GM23338 (cell line): ENCODE measurements around the gene MALRD1. TPM values are rescaled to one million over a fixed set of nuclear protein-coding genes. Genes with fewer than 3 reads are reported as not detected.

ENCODE experiments used
- ATAC-seq: fragments of 200-7000 bp; cut with Tn5 transposase; 3 replicates; pipeline ENCODE4 v1.9.1; 2020
- DNase-seq: peaks from one replicate; pipeline ENCODE4 v3.0.0-alpha.2; 2015; ENCODE audit warnings: low spot score
- H2AFZ ChIP-seq: fragments of 200-600 bp; sonication (generic); 2 replicates; pipeline ENCODE4 v1.8.0; 2016; ENCODE audit warnings: antibody characterized with exemption, mild to moderate bottlenecking, moderate library complexity
- H3F3A ChIP-seq: fragments of 200-600 bp; sonication (generic); replicated peaks from 2 replicates; pipeline ENCODE4 v1.8.0; 2017; ENCODE audit warnings: antibody characterized with exemption, mixed run types, low read depth
- H3K27ac ChIP-seq: fragments of 200-600 bp; sonication (generic); 2 replicates; pipeline ENCODE4 v1.6.1; 2016; ENCODE audit warnings: low read depth
- H3K27me3 ChIP-seq: fragments of 200-600 bp; sonication (generic); 2 replicates; pipeline ENCODE4 v1.8.0; 2016; ENCODE audit warnings: mild to moderate bottlenecking, mixed run types, moderate library complexity; ENCODE audit not compliant: insufficient read depth
- H3K36me3 ChIP-seq: fragments of 200-600 bp; sonication (generic); 2 replicates; pipeline ENCODE4 v1.8.0; 2016; ENCODE audit warnings: mild to moderate bottlenecking; ENCODE audit not compliant: insufficient read depth
- H3K4me1 ChIP-seq: fragments of 200-600 bp; sonication (generic); 2 replicates; pipeline ENCODE4 v1.8.0; 2016; ENCODE audit warnings: mild to moderate bottlenecking, moderate library complexity; ENCODE audit not compliant: insufficient read depth
- H3K4me2 ChIP-seq: fragments of 200-600 bp; sonication (generic); 2 replicates; pipeline ENCODE4 v1.7.1; 2017; ENCODE audit warnings: mixed run types
- H3K4me3 ChIP-seq: fragments of 200-600 bp; sonication (generic); 2 replicates; pipeline ENCODE4 v1.6.1; 2016; ENCODE audit warnings: mixed run types
- H3K79me2 ChIP-seq: fragments of 200-600 bp; sonication (generic); replicated peaks from 2 replicates; pipeline ENCODE4 v1.8.0; 2017; ENCODE audit warnings: mild to moderate bottlenecking; ENCODE audit not compliant: insufficient read depth
- H3K9me2 ChIP-seq: fragments of 200-600 bp; sonication (generic); 2 replicates; pipeline ENCODE4 v1.8.0; 2017; ENCODE audit not compliant: insufficient read depth
- H4K20me1 ChIP-seq: fragments of 200-600 bp; sonication (generic); replicated peaks from 2 replicates; pipeline ENCODE4 v1.8.0; 2017; ENCODE audit warnings: mild to moderate bottlenecking; ENCODE audit not compliant: insufficient read depth
- H3K27ac Mint-ChIP-seq: 2 replicates; pipeline ENCODE4 v1.8.0; 2020; ENCODE audit warnings: inconsistent platforms, mild to moderate bottlenecking, moderate library complexity, mixed read lengths
- H3K27me3 Mint-ChIP-seq: 3 replicates; pipeline ENCODE4 v1.8.0; 2022; ENCODE audit warnings: low read depth, mild to moderate bottlenecking, moderate library complexity, mixed read lengths, inconsistent platforms; ENCODE audit not compliant: insufficient read depth, poor library complexity
- H3K36me3 Mint-ChIP-seq: 3 replicates; pipeline ENCODE4 v1.8.0; 2021; ENCODE audit warnings: low read depth, mild to moderate bottlenecking, inconsistent platforms, moderate library complexity, mixed read lengths
- H3K4me1 Mint-ChIP-seq: 3 replicates; pipeline ENCODE4 v1.8.0; 2020; ENCODE audit warnings: mild to moderate bottlenecking, inconsistent platforms, mixed read lengths
- H3K4me3 Mint-ChIP-seq: 3 replicates; pipeline ENCODE4 v1.8.0; 2021; ENCODE audit warnings: moderate library complexity, mild to moderate bottlenecking, inconsistent platforms, mixed read lengths
- H3K9me3 Mint-ChIP-seq: 3 replicates; pipeline ENCODE4 v1.8.0; 2020; ENCODE audit warnings: moderate library complexity, mild to moderate bottlenecking, inconsistent platforms, mixed read lengths
- EZH2phosphoT487 ChIP-seq: fragments of 200-600 bp; sonication (generic); IDR thresholded peaks from one replicate; pipeline ENCODE4 v1.8.1; 2018; ENCODE audit warnings: antibody characterized with exemption; ENCODE audit not compliant: unreplicated experiment
- JUNB ChIP-seq: IDR thresholded peaks from one replicate; pipeline ENCODE4 v1.6.1; 2016; ENCODE audit warnings: antibody characterized with exemption; ENCODE audit not compliant: unreplicated experiment
- POLR2AphosphoS5 ChIP-seq: IDR thresholded peaks from 2 replicates; pipeline ENCODE4 v1.6.1; 2016; ENCODE audit warnings: antibody characterized with exemption, low read depth
- ZNF114 ChIP-seq: fragments of 250-450 bp; sonication (Bioruptor Pico); IDR thresholded peaks from 2 replicates; pipeline ENCODE4 v1.5.0; 2020; ENCODE audit warnings: mild to moderate bottlenecking, moderate library complexity
- ZNF331 ChIP-seq: fragments of 250-450 bp; sonication (Bioruptor Pico); IDR thresholded peaks from 2 replicates; pipeline ENCODE4 v1.5.0; 2020; ENCODE audit warnings: low read depth, mild to moderate bottlenecking, moderate library complexity
- polyA plus RNA-seq: library from polyadenylated mRNA; unstranded; fragments of >200 nt; fragmentation: Nextera tagmentation; extraction: Ambion mirVana; gene quantifications from 2 replicates; pipeline ENCODE4 v1.2.1, GENCODE V29; 2016
- total RNA-seq: library from RNA; depleted of rRNA; stranded (reverse); fragments of >200 nt; shearing (Covaris generic); gene quantifications from 2 replicates; pipeline ENCODE4 v1.2.3, GENCODE V29; 2014
- TF ChIP-seq, protein P1 (sequence below): fragments of 250-450 bp; sonication (Bioruptor Pico); IDR thresholded peaks from 2 replicates; pipeline ENCODE4 v1.5.0; 2020; ENCODE audit warnings: mild to moderate bottlenecking, moderate library complexity
- TF ChIP-seq, protein P2 (sequence below): IDR thresholded peaks from 2 replicates; pipeline ENCODE4 v1.6.1; 2016; ENCODE audit warnings: antibody characterized with exemption
- TF ChIP-seq, protein P3 (sequence below): IDR thresholded peaks from one replicate; pipeline ENCODE4 v1.6.1; 2018; ENCODE audit warnings: antibody characterized with exemption; ENCODE audit not compliant: unreplicated experiment

Gene MALRD1
- total and polyA plus RNA-seq, 2 experiments from 2014 or later = 0.42 to 1.9 TPM

DNA sequence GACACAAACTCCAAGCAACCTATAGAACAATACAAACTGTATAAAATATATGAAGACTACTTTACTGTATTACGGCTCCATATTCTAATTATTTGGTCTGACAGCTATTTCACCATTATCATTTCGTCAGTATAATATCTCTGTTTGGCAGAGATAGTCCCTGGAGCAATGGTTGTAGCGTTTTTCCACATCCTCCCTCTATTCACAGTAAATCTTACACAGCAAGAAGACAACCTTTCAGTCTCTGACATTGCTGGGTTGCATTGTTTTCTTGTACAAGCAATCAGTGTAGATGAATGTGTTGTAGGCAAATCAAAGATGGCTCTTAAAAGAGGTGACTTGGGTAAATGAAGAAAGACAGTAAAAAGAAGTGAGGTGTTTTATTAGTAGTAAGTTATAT, 662.0 kb downstream of the MALRD1 start:
- no peaks in the 10 kb centered on the region for H3K4me1 Mint-ChIP-seq
- TF ChIP-seq, protein P1, sequence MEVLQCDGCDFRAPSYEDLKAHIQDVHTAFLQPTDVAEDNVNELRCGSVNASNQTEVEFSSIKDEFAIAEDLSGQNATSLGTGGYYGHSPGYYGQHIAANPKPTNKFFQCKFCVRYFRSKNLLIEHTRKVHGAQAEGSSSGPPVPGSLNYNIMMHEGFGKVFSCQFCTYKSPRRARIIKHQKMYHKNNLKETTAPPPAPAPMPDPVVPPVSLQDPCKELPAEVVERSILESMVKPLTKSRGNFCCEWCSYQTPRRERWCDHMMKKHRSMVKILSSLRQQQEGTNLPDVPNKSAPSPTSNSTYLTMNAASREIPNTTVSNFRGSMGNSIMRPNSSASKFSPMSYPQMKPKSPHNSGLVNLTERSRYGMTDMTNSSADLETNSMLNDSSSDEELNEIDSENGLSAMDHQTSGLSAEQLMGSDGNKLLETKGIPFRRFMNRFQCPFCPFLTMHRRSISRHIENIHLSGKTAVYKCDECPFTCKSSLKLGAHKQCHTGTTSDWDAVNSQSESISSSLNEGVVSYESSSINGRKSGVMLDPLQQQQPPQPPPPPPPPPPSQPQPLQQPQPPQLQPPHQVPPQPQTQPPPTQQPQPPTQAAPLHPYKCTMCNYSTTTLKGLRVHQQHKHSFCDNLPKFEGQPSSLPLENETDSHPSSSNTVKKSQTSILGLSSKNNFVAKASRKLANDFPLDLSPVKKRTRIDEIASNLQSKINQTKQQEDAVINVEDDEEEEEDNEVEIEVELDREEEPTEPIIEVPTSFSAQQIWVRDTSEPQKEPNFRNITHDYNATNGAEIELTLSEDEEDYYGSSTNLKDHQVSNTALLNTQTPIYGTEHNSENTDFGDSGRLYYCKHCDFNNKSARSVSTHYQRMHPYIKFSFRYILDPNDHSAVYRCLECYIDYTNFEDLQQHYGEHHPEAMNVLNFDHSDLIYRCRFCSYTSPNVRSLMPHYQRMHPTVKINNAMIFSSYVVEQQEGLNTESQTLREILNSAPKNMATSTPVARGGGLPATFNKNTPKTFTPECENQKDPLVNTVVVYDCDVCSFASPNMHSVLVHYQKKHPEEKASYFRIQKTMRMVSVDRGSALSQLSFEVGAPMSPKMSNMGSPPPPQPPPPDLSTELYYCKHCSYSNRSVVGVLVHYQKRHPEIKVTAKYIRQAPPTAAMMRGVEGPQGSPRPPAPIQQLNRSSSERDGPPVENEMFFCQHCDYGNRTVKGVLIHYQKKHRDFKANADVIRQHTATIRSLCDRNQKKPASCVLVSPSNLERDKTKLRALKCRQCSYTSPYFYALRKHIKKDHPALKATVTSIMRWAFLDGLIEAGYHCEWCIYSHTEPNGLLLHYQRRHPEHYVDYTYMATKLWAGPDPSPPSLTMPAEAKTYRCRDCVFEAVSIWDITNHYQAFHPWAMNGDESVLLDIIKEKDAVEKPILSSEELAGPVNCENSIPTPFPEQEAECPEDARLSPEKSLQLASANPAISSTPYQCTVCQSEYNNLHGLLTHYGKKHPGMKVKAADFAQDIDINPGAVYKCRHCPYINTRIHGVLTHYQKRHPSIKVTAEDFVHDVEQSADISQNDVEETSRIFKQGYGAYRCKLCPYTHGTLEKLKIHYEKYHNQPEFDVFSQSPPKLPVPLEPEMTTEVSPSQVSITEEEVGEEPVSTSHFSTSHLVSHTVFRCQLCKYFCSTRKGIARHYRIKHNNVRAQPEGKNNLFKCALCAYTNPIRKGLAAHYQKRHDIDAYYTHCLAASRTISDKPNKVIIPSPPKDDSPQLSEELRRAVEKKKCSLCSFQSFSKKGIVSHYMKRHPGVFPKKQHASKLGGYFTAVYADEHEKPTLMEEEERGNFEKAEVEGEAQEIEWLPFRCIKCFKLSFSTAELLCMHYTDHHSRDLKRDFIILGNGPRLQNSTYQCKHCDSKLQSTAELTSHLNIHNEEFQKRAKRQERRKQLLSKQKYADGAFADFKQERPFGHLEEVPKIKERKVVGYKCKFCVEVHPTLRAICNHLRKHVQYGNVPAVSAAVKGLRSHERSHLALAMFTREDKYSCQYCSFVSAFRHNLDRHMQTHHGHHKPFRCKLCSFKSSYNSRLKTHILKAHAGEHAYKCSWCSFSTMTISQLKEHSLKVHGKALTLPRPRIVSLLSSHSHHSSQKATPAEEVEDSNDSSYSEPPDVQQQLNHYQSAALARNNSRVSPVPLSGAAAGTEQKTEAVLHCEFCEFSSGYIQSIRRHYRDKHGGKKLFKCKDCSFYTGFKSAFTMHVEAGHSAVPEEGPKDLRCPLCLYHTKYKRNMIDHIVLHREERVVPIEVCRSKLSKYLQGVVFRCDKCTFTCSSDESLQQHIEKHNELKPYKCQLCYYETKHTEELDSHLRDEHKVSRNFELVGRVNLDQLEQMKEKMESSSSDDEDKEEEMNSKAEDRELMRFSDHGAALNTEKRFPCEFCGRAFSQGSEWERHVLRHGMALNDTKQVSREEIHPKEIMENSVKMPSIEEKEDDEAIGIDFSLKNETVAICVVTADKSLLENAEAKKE (CRISPR knock-in tag) = no peak
- TF ChIP-seq EZH2phosphoT487 (no peak), ZNF114 (CRISPR knock-in tag) (no peak), POLR2AphosphoS5 (no peak), ZNF331 (CRISPR knock-in tag) (no peak), JUNB (no peak)
- TF ChIP-seq, protein P2, sequence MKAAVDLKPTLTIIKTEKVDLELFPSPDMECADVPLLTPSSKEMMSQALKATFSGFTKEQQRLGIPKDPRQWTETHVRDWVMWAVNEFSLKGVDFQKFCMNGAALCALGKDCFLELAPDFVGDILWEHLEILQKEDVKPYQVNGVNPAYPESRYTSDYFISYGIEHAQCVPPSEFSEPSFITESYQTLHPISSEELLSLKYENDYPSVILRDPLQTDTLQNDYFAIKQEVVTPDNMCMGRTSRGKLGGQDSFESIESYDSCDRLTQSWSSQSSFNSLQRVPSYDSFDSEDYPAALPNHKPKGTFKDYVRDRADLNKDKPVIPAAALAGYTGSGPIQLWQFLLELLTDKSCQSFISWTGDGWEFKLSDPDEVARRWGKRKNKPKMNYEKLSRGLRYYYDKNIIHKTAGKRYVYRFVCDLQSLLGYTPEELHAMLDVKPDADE = no peak
- TF ChIP-seq, protein P3, sequence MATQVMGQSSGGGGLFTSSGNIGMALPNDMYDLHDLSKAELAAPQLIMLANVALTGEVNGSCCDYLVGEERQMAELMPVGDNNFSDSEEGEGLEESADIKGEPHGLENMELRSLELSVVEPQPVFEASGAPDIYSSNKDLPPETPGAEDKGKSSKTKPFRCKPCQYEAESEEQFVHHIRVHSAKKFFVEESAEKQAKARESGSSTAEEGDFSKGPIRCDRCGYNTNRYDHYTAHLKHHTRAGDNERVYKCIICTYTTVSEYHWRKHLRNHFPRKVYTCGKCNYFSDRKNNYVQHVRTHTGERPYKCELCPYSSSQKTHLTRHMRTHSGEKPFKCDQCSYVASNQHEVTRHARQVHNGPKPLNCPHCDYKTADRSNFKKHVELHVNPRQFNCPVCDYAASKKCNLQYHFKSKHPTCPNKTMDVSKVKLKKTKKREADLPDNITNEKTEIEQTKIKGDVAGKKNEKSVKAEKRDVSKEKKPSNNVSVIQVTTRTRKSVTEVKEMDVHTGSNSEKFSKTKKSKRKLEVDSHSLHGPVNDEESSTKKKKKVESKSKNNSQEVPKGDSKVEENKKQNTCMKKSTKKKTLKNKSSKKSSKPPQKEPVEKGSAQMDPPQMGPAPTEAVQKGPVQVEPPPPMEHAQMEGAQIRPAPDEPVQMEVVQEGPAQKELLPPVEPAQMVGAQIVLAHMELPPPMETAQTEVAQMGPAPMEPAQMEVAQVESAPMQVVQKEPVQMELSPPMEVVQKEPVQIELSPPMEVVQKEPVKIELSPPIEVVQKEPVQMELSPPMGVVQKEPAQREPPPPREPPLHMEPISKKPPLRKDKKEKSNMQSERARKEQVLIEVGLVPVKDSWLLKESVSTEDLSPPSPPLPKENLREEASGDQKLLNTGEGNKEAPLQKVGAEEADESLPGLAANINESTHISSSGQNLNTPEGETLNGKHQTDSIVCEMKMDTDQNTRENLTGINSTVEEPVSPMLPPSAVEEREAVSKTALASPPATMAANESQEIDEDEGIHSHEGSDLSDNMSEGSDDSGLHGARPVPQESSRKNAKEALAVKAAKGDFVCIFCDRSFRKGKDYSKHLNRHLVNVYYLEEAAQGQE = no peak
- H3K27me3 Mint-ChIP-seq = peaks cover 2% of the 10 kb centered on the region
- peaks cover 2% of the 10 kb centered on the region; the same call in 1 of the 2 replicates for H3K9me2 ChIP-seq
- H2AFZ ChIP-seq = no peak overlapping the region
- H3K4me2 ChIP-seq = no peak overlapping the region
- H3K9me3 Mint-ChIP-seq = peaks cover 13% of the 10 kb centered on the region
- H3K36me3 ChIP-seq = no peaks in the 10 kb centered on the region
- H3K4me3 ChIP-seq = no peak overlapping the region
- no peak overlapping the region for H3K27ac ChIP-seq
- H4K20me1 ChIP-seq = no peaks in the 10 kb centered on the region
- H3F3A ChIP-seq = no peaks in the 10 kb centered on the region
- peaks cover 7% of the 10 kb centered on the region; the same call in 2 of the 3 replicates for H3K36me3 Mint-ChIP-seq
- H3K4me3 Mint-ChIP-seq = no peak overlapping the region
- H3K4me1 ChIP-seq = no peaks in the 10 kb centered on the region
- H3K27ac Mint-ChIP-seq = no peak overlapping the region
- ATAC-seq (no peak), DNase-seq (no peak)
- H3K27me3 ChIP-seq = no peaks in the 10 kb centered on the region
- no peaks in the 10 kb centered on the region for H3K79me2 ChIP-seq
